HG02943 (cell line): ENCODE data around the gene ADAMTSL1.

Experiments
- ATAC-seq: cut with Tn5 transposase; IDR thresholded peaks from one replicate; pipeline ENCODE4 v1.9.1; 2021; ENCODE audit warnings: mild to moderate bottlenecking, low read depth, moderate library complexity; ENCODE audit not compliant: unreplicated experiment

Gene ADAMTSL1

GRCh38 chr9:18499980-18500379 lies 26.0 kb downstream of the ADAMTSL1 start:
- no peak for ATAC-seq

- ATAC-seq: no peak
These were observed 26.5 kb downstream of the ADAMTSL1 start for GRCh38 chr9:18500451-18500850.

GRCh38 chr9:18501949-18502348 lies 28.0 kb downstream of the ADAMTSL1 start:
- ATAC-seq: no peak

- ATAC-seq: no peak
These were observed 28.6 kb downstream of the ADAMTSL1 start for GRCh38 chr9:18502546-18502945.

- no peak for ATAC-seq
These were observed 30.8 kb downstream of the ADAMTSL1 start for GRCh38 chr9:18504707-18505106.

GRCh38 chr9:18507151-18507550 lies 33.2 kb downstream of the ADAMTSL1 start:
- no peak for ATAC-seq

GRCh38 chr9:18516514-18516913 lies 42.6 kb downstream of the ADAMTSL1 start:
- ATAC-seq: no peak

- no peak for ATAC-seq
These were observed 43.0 kb downstream of the ADAMTSL1 start for GRCh38 chr9:18516965-18517364.

GRCh38 chr9:18520416-18521047 lies 46.6 kb downstream of the ADAMTSL1 start:
- no peak for ATAC-seq

GRCh38 chr9:18526685-18527084 lies 52.7 kb downstream of the ADAMTSL1 start:
- no peak for ATAC-seq

- ATAC-seq: no peak
These were observed 57.4 kb downstream of the ADAMTSL1 start for GRCh38 chr9:18531136-18532065.

GRCh38 chr9:18534611-18535010 lies 60.7 kb downstream of the ADAMTSL1 start:
- no peak for ATAC-seq

GRCh38 chr9:18536554-18536953 lies 62.6 kb downstream of the ADAMTSL1 start:
- no peak for ATAC-seq

- no peak for ATAC-seq
These were observed 65.3 kb downstream of the ADAMTSL1 start for GRCh38 chr9:18539203-18539693.

- no peak for ATAC-seq
These were observed 69.0 kb downstream of the ADAMTSL1 start for GRCh38 chr9:18542837-18543405.

GRCh38 chr9:18543406-18544192 lies 69.6 kb downstream of the ADAMTSL1 start:
- no peak for ATAC-seq

GRCh38 chr9:18544456-18544855 lies 70.5 kb downstream of the ADAMTSL1 start:
- no peak for ATAC-seq

- ATAC-seq: no peak
These were observed 71.8 kb downstream of the ADAMTSL1 start for GRCh38 chr9:18545636-18546360.

- ATAC-seq: no peak
These were observed 74.5 kb downstream of the ADAMTSL1 start for GRCh38 chr9:18548456-18548855.

- ATAC-seq: no peak
These were observed 75.8 kb downstream of the ADAMTSL1 start for GRCh38 chr9:18549772-18550171.
